Vagina (tissue), 2 donors: ENCODE results near the gene SULF2. TPM values are rescaled to one million over a fixed set of nuclear protein-coding genes. Genes with fewer than 3 reads are reported as not detected.

Source experiments
- DNase-seq, 2 donors: peaks; one replicate each; pipeline ENCODE4 v3.0.0-alpha.2; 2017; ENCODE audit errors: extremely low spot score in 2 of 2
- H3K27ac ChIP-seq: fragments of 200-600 bp; sonication (generic); one replicate; pipeline ENCODE4 v1.5.1; 2019
- H3K27me3 ChIP-seq: fragments of 200-600 bp; sonication (generic); one replicate; pipeline ENCODE4 v1.5.1; 2019
- H3K36me3 ChIP-seq, 2 donors: fragments of 200-600 bp; sonication (generic); one replicate each; pipeline ENCODE4 v1.5.1; 2017 to 2019
- H3K4me1 ChIP-seq: fragments of 200-600 bp; sonication (generic); one replicate; pipeline ENCODE4 v1.5.1; 2019
- H3K4me3 ChIP-seq, 2 donors: fragments of 200-600 bp; sonication (generic); 1 replicate in 1 of 2; 2 replicates in 1 of 2; pipeline ENCODE4 v1.5.1; 2016 to 2019
- H3K9me3 ChIP-seq: fragments of 200-600 bp; sonication (generic); one replicate; pipeline ENCODE4 v1.5.1; 2019
- POLR2A ChIP-seq, 2 donors: fragments of 450-650 bp; IDR thresholded peaks; one replicate each; pipeline ENCODE4 v1.6.1; 2017; ENCODE audit warnings: antibody characterized with exemption in 2 of 2, mild to moderate bottlenecking in 2 of 2, moderate library complexity in 2 of 2
- POLR2AphosphoS5 ChIP-seq, 2 donors: sonication (generic); formaldehyde crosslinking; IDR thresholded peaks; one replicate each; pipeline ENCODE4 v1.9.0; 2017; ENCODE audit warnings: antibody characterized with exemption in 2 of 2, mild to moderate bottlenecking in 2 of 2, low read depth in 1 of 2; ENCODE audit not compliant: insufficient read depth in 1 of 2
- intact Hi-C: fragments of 100-400 bp; cut with DNase I; formaldehyde crosslinking; loops from one replicate; pipeline ENCODE4 v1.15.1; 2023
- total RNA-seq: library from RNA; depleted of rRNA; stranded (reverse); fragments of >200 nt; gene quantifications from one replicate; pipeline ENCODE4 v1.2.3, GENCODE V29; 2016
- TF ChIP-seq, protein P1 (sequence below), 3 experiments: fragments of 450-650 bp in 2 of 3; fragments of 200-600 bp in 1 of 3; sonication (generic) in 1 of 3; IDR thresholded peaks; one replicate each; pipeline ENCODE4 v1.5.1; 2017 to 2019; ENCODE audit warnings: antibody characterized with exemption in 3 of 3, mild to moderate bottlenecking in 2 of 3, moderate library complexity in 2 of 3

SULF2 gene
- total RNA-seq, 1 donor from 2014 or later: 157 TPM

DNA sequence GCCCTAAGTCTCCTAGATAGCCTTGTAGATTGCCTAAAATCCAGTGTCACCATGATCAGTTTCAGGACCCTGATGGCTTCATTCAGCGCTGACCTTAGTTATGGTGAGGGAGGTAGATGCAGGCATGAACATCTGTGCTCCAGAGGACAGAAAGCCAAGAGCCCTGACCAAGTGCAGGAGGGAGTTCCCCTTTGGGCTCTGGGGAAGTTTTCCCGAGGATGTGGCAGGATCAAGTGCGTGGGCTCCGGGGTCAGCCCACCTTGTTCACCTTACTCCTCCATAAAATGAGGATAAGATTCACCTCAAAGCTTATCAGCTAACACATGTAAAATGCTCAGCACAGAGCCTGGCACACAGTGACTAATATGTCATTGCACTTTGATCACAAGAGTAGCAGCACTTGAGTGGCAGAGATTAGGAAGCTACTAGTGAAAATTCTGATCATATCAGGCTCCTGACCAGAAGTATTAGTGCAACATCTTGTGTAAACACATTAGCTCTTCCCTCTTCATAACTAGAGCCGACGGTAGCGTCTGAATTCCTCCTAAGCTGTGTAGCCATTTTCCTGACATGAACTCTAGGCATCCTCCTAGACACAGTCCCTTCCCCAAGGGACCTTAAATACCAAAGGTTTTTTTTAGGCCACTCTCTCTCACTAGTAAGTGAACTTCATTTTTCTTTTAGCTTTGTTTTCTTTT is 125.2 kb downstream of the SULF2 start:
- peaks cover 2% of the 10 kb centered on the region for H3K4me1 ChIP-seq
- TF ChIP-seq POLR2AphosphoS5 (IDR thresholded peaks at IDR 0.05; ENCODE audit: insufficient read depth in 1 of 2, low read depth in 1 of 2): no peak
- no peak for TF ChIP-seq POLR2A (IDR thresholded peaks at IDR 0.05)
- TF ChIP-seq, protein P1, sequence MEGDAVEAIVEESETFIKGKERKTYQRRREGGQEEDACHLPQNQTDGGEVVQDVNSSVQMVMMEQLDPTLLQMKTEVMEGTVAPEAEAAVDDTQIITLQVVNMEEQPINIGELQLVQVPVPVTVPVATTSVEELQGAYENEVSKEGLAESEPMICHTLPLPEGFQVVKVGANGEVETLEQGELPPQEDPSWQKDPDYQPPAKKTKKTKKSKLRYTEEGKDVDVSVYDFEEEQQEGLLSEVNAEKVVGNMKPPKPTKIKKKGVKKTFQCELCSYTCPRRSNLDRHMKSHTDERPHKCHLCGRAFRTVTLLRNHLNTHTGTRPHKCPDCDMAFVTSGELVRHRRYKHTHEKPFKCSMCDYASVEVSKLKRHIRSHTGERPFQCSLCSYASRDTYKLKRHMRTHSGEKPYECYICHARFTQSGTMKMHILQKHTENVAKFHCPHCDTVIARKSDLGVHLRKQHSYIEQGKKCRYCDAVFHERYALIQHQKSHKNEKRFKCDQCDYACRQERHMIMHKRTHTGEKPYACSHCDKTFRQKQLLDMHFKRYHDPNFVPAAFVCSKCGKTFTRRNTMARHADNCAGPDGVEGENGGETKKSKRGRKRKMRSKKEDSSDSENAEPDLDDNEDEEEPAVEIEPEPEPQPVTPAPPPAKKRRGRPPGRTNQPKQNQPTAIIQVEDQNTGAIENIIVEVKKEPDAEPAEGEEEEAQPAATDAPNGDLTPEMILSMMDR (IDR thresholded peaks at IDR 0.05): no peak
- H3K4me3 ChIP-seq: no peak overlapping the region
- peaks cover 0 to 61% of the 10 kb centered on the region in 2 donors for H3K36me3 ChIP-seq
- no peak overlapping the region for H3K27ac ChIP-seq
- no peaks in the 10 kb centered on the region for H3K27me3 ChIP-seq
- peak in 1 of 2 donors; percentile 74 for DNase-seq
- H3K9me3 ChIP-seq: no peaks in the 10 kb centered on the region
- intact Hi-C loops: loop anchor here (5.0 kb wide), 1 partner anchor 962 kb away; no protein-coding TSS in a partner anchor

DNA sequence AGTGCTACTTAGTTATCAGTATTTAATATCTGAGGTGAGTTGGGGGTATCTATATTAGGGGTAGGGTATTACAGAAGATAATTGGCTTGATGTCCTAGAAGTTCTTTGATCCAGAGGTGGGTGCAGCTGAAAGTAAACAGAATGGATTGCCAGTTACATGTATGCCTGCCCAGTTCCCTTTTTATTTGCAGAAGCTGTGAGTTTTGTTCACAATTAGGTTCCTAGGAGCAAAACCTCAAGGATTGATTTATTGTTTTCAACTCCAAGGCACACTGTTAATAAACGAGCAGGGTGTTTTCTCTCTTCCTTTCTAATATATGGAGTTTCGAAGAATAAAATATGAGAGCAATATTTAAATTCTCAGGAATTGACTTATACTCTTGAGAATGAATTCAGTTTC is 129.0 kb downstream of the SULF2 start:
- intact Hi-C loops: no loop called here
- TF ChIP-seq POLR2AphosphoS5 (IDR thresholded peaks at IDR 0.05; ENCODE audit: insufficient read depth in 1 of 2, low read depth in 1 of 2) (no peak), POLR2A (IDR thresholded peaks at IDR 0.05) (no peak)
- TF ChIP-seq, protein P1 (IDR thresholded peaks at IDR 0.05): no peak
- peaks cover 0 to 75% of the 10 kb centered on the region in 2 donors for H3K36me3 ChIP-seq
- H3K4me3 ChIP-seq: no peak overlapping the region
- DNase-seq: no peak
- H3K27ac ChIP-seq: no peak overlapping the region
- H3K27me3 ChIP-seq: no peaks in the 10 kb centered on the region
- H3K9me3 ChIP-seq: no peaks in the 10 kb centered on the region
- H3K4me1 ChIP-seq: no peaks in the 10 kb centered on the region

DNA sequence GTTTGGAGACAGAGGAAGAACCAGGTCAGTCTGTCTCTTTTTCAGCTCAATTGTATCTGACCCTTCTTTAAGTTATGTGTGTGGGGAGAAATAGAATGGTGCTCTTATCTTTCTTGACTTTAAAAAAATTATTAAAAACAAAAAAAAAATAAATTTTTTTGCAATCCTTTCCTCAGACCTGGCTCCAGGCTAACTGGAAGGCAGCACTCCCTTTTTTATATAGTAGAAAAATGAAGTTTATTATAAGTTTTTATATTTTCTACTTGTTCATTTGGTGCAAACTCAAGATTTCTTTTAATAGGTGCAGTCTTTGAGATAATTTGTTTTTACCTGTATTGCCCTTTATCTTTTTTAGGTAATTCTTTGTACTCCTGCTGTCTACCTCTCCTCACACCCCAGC is 129.6 kb downstream of the SULF2 start:
- no peak overlapping the region for H3K4me3 ChIP-seq
- H3K4me1 ChIP-seq: no peaks in the 10 kb centered on the region
- no peak for DNase-seq
- intact Hi-C loops: no loop called here
- H3K9me3 ChIP-seq: no peaks in the 10 kb centered on the region
- H3K36me3 ChIP-seq: peaks cover 0 to 74% of the 10 kb centered on the region in 2 donors
- TF ChIP-seq, protein P1 (IDR thresholded peaks at IDR 0.05): no peak
- TF ChIP-seq POLR2A (IDR thresholded peaks at IDR 0.05) (no peak), POLR2AphosphoS5 (IDR thresholded peaks at IDR 0.05; ENCODE audit: insufficient read depth in 1 of 2, low read depth in 1 of 2) (no peak)
- H3K27ac ChIP-seq: no peak overlapping the region
- no peaks in the 10 kb centered on the region for H3K27me3 ChIP-seq

DNA sequence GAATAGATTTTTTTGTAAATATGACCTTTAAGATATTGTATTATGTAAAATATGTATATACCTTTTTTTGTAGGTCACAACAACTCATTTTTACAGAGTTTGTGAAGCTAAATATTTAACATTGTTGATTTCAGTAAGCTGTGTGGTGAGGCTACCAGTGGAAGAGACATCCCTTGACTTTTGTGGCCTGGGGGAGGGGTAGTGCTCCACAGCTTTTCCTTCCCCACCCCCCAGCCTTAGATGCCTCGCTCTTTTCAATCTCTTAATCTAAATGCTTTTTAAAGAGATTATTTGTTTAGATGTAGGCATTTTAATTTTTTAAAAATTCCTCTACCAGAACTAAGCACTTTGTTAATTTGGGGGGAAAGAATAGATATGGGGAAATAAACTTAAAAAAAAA is 130.9 kb downstream of the SULF2 start:
- peaks cover 0 to 77% of the 10 kb centered on the region in 2 donors for H3K36me3 ChIP-seq
- intact Hi-C loops: no loop called here
- no peak for DNase-seq

More for the DNA sequence above, 130.9 kb downstream of the SULF2 start:
- TF ChIP-seq POLR2AphosphoS5 (IDR thresholded peaks at IDR 0.05; ENCODE audit: insufficient read depth in 1 of 2, low read depth in 1 of 2): no peak
- no peak for TF ChIP-seq POLR2A (IDR thresholded peaks at IDR 0.05)
- TF ChIP-seq, protein P1 (IDR thresholded peaks at IDR 0.05): no peak
- no peaks in the 10 kb centered on the region for H3K27me3 ChIP-seq
- no peak overlapping the region for H3K4me3 ChIP-seq
- H3K4me1 ChIP-seq: no peaks in the 10 kb centered on the region
- no peak overlapping the region for H3K27ac ChIP-seq
- H3K9me3 ChIP-seq: no peaks in the 10 kb centered on the region
